KOPT-K1 (cell line): ENCODE data around the gene FOXL3.

Experiments used
- H3K27ac ChIP-seq: fragments of 200-600 bp; sonication (generic); 2 replicates; pipeline ENCODE4 v1.5.1; 2016; ENCODE audit warnings: antibody characterized with exemption, mild to moderate bottlenecking, low read depth, low read length; ENCODE audit not compliant: poor library complexity, severe bottlenecking
- H3K36me3 ChIP-seq: fragments of 200-600 bp; sonication (generic); 2 replicates; pipeline ENCODE4 v1.5.1; 2017; ENCODE audit warnings: antibody characterized with exemption, mild to moderate bottlenecking, low read length, moderate library complexity; ENCODE audit not compliant: insufficient read depth
- H3K9me3 ChIP-seq: fragments of 200-600 bp; sonication (generic); 2 replicates; pipeline ENCODE4 v1.5.1; 2017; ENCODE audit warnings: antibody characterized with exemption, low read length, mild to moderate bottlenecking; ENCODE audit not compliant: insufficient read depth, poor library complexity, severe bottlenecking

Gene FOXL3

GRCh38 chr7:324011-324410 is 34.0 kb downstream of the FOXL3 start:
- Histone ChIP-seq H3K27ac (no peak overlapping the region), H3K36me3 (no peaks in the 10 kb centered on the region), H3K9me3 (peaks cover 5% of the 10 kb centered on the region)

- Histone ChIP-seq H3K36me3 (no peaks in the 10 kb centered on the region), H3K27ac (no peak overlapping the region), H3K9me3 (peaks cover 5% of the 10 kb centered on the region)
Observed at GRCh38 chr7:325051-325798, 35.3 kb downstream of the FOXL3 start.

GRCh38 chr7:325811-326210 is 35.8 kb downstream of the FOXL3 start:
- Histone ChIP-seq H3K36me3 (no peaks in the 10 kb centered on the region), H3K9me3 (peaks cover 5% of the 10 kb centered on the region), H3K27ac (no peak overlapping the region)

- Histone ChIP-seq H3K27ac (no peak overlapping the region), H3K36me3 (no peaks in the 10 kb centered on the region), H3K9me3 (peaks cover 5% of the 10 kb centered on the region)
Observed at GRCh38 chr7:326273-326672, 36.3 kb downstream of the FOXL3 start.

GRCh38 chr7:326809-327232 is 36.9 kb downstream of the FOXL3 start:
- Histone ChIP-seq H3K36me3 (no peaks in the 10 kb centered on the region), H3K9me3 (peaks cover 5% of the 10 kb centered on the region), H3K27ac (no peak overlapping the region)

GRCh38 chr7:327233-327931 is 37.4 kb downstream of the FOXL3 start:
- peaks cover 5% of the 10 kb centered on the region for H3K9me3 ChIP-seq
- no peaks in the 10 kb centered on the region for H3K36me3 ChIP-seq
- no peak overlapping the region for H3K27ac ChIP-seq

GRCh38 chr7:327991-328702 is 38.2 kb downstream of the FOXL3 start:
- peaks cover 5% of the 10 kb centered on the region for H3K9me3 ChIP-seq
- no peak overlapping the region for H3K27ac ChIP-seq
- no peaks in the 10 kb centered on the region for H3K36me3 ChIP-seq

GRCh38 chr7:329691-330281 is 39.8 kb downstream of the FOXL3 start:
- H3K36me3 ChIP-seq: no peaks in the 10 kb centered on the region

GRCh38 chr7:330511-331230 is 40.7 kb downstream of the FOXL3 start:
- Histone ChIP-seq H3K27ac (no peak overlapping the region), H3K9me3 (peaks cover 13% of the 10 kb centered on the region), H3K36me3 (no peaks in the 10 kb centered on the region)

More at GRCh38 chr7:329691-330281, 39.8 kb downstream of the FOXL3 start:
- H3K27ac ChIP-seq: no peak overlapping the region
- H3K9me3 ChIP-seq: peaks cover 13% of the 10 kb centered on the region

GRCh38 chr7:332020-332517 is 42.1 kb downstream of the FOXL3 start:
- Histone ChIP-seq H3K27ac (no peak overlapping the region), H3K36me3 (no peaks in the 10 kb centered on the region), H3K9me3 (peaks cover 8% of the 10 kb centered on the region)

- Histone ChIP-seq H3K27ac (no peak overlapping the region), H3K36me3 (no peaks in the 10 kb centered on the region), H3K9me3 (peaks cover 8% of the 10 kb centered on the region)
Observed at GRCh38 chr7:332646-333392, 42.8 kb downstream of the FOXL3 start.

GRCh38 chr7:333393-333764 is 43.4 kb downstream of the FOXL3 start:
- Histone ChIP-seq H3K27ac (no peak overlapping the region), H3K36me3 (no peaks in the 10 kb centered on the region), H3K9me3 (peaks cover 8% of the 10 kb centered on the region)

GRCh38 chr7:334618-335357 is 44.8 kb downstream of the FOXL3 start:
- H3K9me3 ChIP-seq: peaks cover 8% of the 10 kb centered on the region
- H3K36me3 ChIP-seq: no peaks in the 10 kb centered on the region
- H3K27ac ChIP-seq: no peak overlapping the region
